Measurements from ENCODE around the gene SPAG6. TPM values are rescaled to one million over a fixed set of nuclear protein-coding genes. Genes with fewer than 3 reads are reported as not detected.

The SPAG6 gene
- total and polyA plus RNA-seq, 9 of the 15 experiments (the other 6 are each of a cell fraction or from before 2014, with no cell fraction given): 3.5 to 23.1 (median 11.8) TPM

GRCh38 chr10:22438711-22439110, 93.4 kb downstream of the SPAG6 start:
- in situ Hi-C loops (cut with MboI): no loop called here
- Histone ChIP-seq H3K27ac (ENCODE audit: extremely low read depth, low read depth, low read length) (no peak overlapping the region), H3K4me3 (no peak overlapping the region), H3K9ac (ENCODE audit: insufficient read depth in 1 of 2, low read depth in 2 of 2, low read length in 2 of 2) (no peak overlapping the region), H4K20me1 (replicated peaks; ENCODE audit: control insufficient read depth, insufficient read depth, low read length) (no peaks in the 10 kb centered on the region), H3K27me3 (ENCODE audit: control insufficient read depth in 2 of 2, insufficient read depth in 2 of 2, low read length in 2 of 2) (no peaks in the 10 kb centered on the region), H3K4me2 (ENCODE audit: insufficient read depth, low read length) (no peak overlapping the region), H3K79me2 (ENCODE audit: control insufficient read depth, insufficient read depth, low read length) (no peaks in the 10 kb centered on the region), H3K9me1 (ENCODE audit: control insufficient read depth, insufficient read depth, low read length) (no peaks in the 10 kb centered on the region), H3K36me3 (ENCODE audit: control insufficient read depth, insufficient read depth, low read length) (no peaks in the 10 kb centered on the region), H3K9me3 (replicated peaks; ENCODE audit: control insufficient read depth, insufficient read depth, low read depth, low read length) (peaks cover 1% of the 10 kb centered on the region; the same call in 1 of the 2 replicates), H2AFZ (ENCODE audit: low read depth, low read length) (no peak overlapping the region), H3K4me1 (replicated peaks in 1 of 2; ENCODE audit: control insufficient read depth in 2 of 2, insufficient read depth in 2 of 2, low read length in 2 of 2) (peaks cover 9 to 13% of the 10 kb centered on the region in 2 experiments; a peak in 3 of 5 replicates)
- CTCF ChIA-PET (ENCODE audit: low intra/inter-chr PET ratio): no interaction called here
- POLR2A ChIA-PET: no interaction called here
- DNase-seq (ENCODE audit: extremely low read depth in 1 of 4, low spot score in 3 of 4) (no peak), ATAC-seq (no peak), FAIRE-seq (no peak)
- TF ChIP-seq TAF15 (IDR thresholded peaks at IDR 0.05; ENCODE audit: low read depth, low read length) (no peak), RHOXF2B (CRISPR knock-in tag; conservative IDR thresholded peaks at IDR 0.05) (no peak), TAL1 (IDR thresholded peaks at IDR 0.05) (no peak), KDM4B (IDR thresholded peaks at IDR 0.05; ENCODE audit: borderline replicate concordance in 2 of 2, low read depth in 1 of 2) (no peak), ARID1B (IDR thresholded peaks at IDR 0.05) (no peak), XRCC3 (IDR thresholded peaks at IDR 0.05) (no peak), ZNF830 (CRISPR knock-in tag; IDR thresholded peaks at IDR 0.05) (no peak), MXI1 (IDR thresholded peaks at IDR 0.05; ENCODE audit: low read depth, low read length) (no peak), GABPB1 (CRISPR knock-in tag; IDR thresholded peaks at IDR 0.05) (no peak), ZNF766 (CRISPR knock-in tag; conservative IDR thresholded peaks at IDR 0.05) (no peak), SMARCE1 (IDR thresholded peaks at IDR 0.05) (no peak)
- intact Hi-C loops (cut with micrococcal nuclease): no loop called here
- WGBS (ENCODE audit: insufficient coverage, low coverage, missing lambda C conversion rate): 62% methylated on average over 4 of the region's 4 CpGs
- BruUV-seq (replicated peaks): no TSS peak
